ENCODE measurements around the gene ABCG1.

- TF ChIP-seq CTCF (IDR thresholded peaks at IDR 0.05) (no peak), POLR2A (IDR thresholded peaks at IDR 0.05) (no peak), POLR2AphosphoS5 (IDR thresholded peaks at IDR 0.05) (no peak)
Measured at GRCh38 chr21:42286416-42286815, 67.5 kb downstream of the ABCG1 start.

Data from stomach (tissue), 4 donors.